ENCODE data around the gene EYS. TPM values are rescaled to one million over a fixed set of nuclear protein-coding genes. Genes with fewer than 3 reads are reported as not detected.

Gene EYS
- total and polyA plus RNA-seq, 7 donors: 0.07 to 0.46 TPM; not detected in 5

GRCh38 chr6:64672131-64672530 is 1034.9 kb downstream of the EYS start:
- no peak for DNase-seq
- TF ChIP-seq POLR2AphosphoS5 (IDR thresholded peaks at IDR 0.05) (no peak), POLR2A (IDR thresholded peaks at IDR 0.05) (no peak), CTCF (IDR thresholded peaks at IDR 0.05) (no peak), EP300 (IDR thresholded peaks at IDR 0.05) (no peak)
- Histone ChIP-seq H3K4me3 (no peak overlapping the region), H3K9me3 (no peaks in the 10 kb centered on the region), H3K4me1 (no peaks in the 10 kb centered on the region), H3K36me3 (no peaks in the 10 kb centered on the region), H3K27me3 (no peaks in the 10 kb centered on the region), H3K27ac (no peak overlapping the region)
- 33 to 48% methylated on average over 3 of the region's 3 CpGs for WGBS, 2 donors
- intact Hi-C loops (cut with DNase I): no loop called here

- WGBS, 2 donors: 87 to 93% methylated on average over 1 of the region's 1 CpG
- TF ChIP-seq POLR2A (IDR thresholded peaks at IDR 0.05) (no peak), EP300 (IDR thresholded peaks at IDR 0.05) (no peak), POLR2AphosphoS5 (IDR thresholded peaks at IDR 0.05) (no peak), CTCF (IDR thresholded peaks at IDR 0.05) (no peak)
- DNase-seq: no peak
- Histone ChIP-seq H3K27me3 (no peaks in the 10 kb centered on the region), H3K4me3 (no peak overlapping the region), H3K9me3 (no peaks in the 10 kb centered on the region), H3K27ac (no peak overlapping the region), H3K36me3 (no peaks in the 10 kb centered on the region), H3K4me1 (no peaks in the 10 kb centered on the region)
- intact Hi-C loops (cut with DNase I): no loop called here
Observed at GRCh38 chr6:64665137-64665536, 1041.9 kb downstream of the EYS start.

- H3K9me3 ChIP-seq: no peaks in the 10 kb centered on the region
- H3K27ac ChIP-seq: no peak overlapping the region
- H3K36me3 ChIP-seq: no peaks in the 10 kb centered on the region
- WGBS, 2 donors: 73 to 86% methylated on average over 2 of the region's 2 CpGs
- no peak overlapping the region for H3K4me3 ChIP-seq
- H3K27me3 ChIP-seq: no peaks in the 10 kb centered on the region
- no peak for DNase-seq
- intact Hi-C loops (cut with DNase I): no loop called here
- H3K4me1 ChIP-seq: no peaks in the 10 kb centered on the region
- TF ChIP-seq POLR2AphosphoS5 (IDR thresholded peaks at IDR 0.05) (no peak), CTCF (IDR thresholded peaks at IDR 0.05) (no peak), POLR2A (IDR thresholded peaks at IDR 0.05) (no peak), EP300 (IDR thresholded peaks at IDR 0.05) (no peak)
Observed at GRCh38 chr6:64664480-64664879, 1042.5 kb downstream of the EYS start.

GRCh38 chr6:64644024-64644423 is 1063.0 kb downstream of the EYS start:
- no peak for TF ChIP-seq POLR2A (IDR thresholded peaks at IDR 0.05)
- TF ChIP-seq CTCF (IDR thresholded peaks at IDR 0.05): no peak
- no peak for TF ChIP-seq EP300 (IDR thresholded peaks at IDR 0.05)
- no peak for TF ChIP-seq POLR2AphosphoS5 (IDR thresholded peaks at IDR 0.05)
- H3K27me3 ChIP-seq: no peaks in the 10 kb centered on the region
- no peaks in the 10 kb centered on the region for H3K9me3 ChIP-seq
- 14 to 36% methylated on average over 1 of the region's 1 CpG for WGBS, 2 donors
- no peaks in the 10 kb centered on the region for H3K4me1 ChIP-seq
- no peak for DNase-seq
- intact Hi-C loops (cut with DNase I): no loop called here
- H3K4me3 ChIP-seq: no peak overlapping the region
- no peaks in the 10 kb centered on the region for H3K36me3 ChIP-seq
- no peak overlapping the region for H3K27ac ChIP-seq

GRCh38 chr6:64630901-64631300 is 1076.1 kb downstream of the EYS start:
- intact Hi-C loops (cut with DNase I): no loop called here
- Histone ChIP-seq H3K4me1 (peaks cover 0 to 8% (median 0%) of the 10 kb centered on the region in 4 donors), H3K27ac (no peak overlapping the region), H3K9me3 (no peaks in the 10 kb centered on the region), H3K27me3 (no peaks in the 10 kb centered on the region), H3K4me3 (no peak overlapping the region), H3K36me3 (no peaks in the 10 kb centered on the region)
- WGBS, 2 donors: 9 to 51% methylated on average over 2 of the region's 2 CpGs
- no peak for DNase-seq
- TF ChIP-seq POLR2AphosphoS5 (IDR thresholded peaks at IDR 0.05): no peak
- TF ChIP-seq EP300 (IDR thresholded peaks at IDR 0.05): no peak
- no peak for TF ChIP-seq CTCF (IDR thresholded peaks at IDR 0.05)
- no peak for TF ChIP-seq POLR2A (IDR thresholded peaks at IDR 0.05)
